BJ (cell line): ENCODE measurements around the gene MAP1LC3A. TPM values are rescaled to one million over a fixed set of nuclear protein-coding genes. Genes with fewer than 3 reads are reported as not detected.

Experiments
- CTCF ChIA-PET: fragments of 350-600 bp; formaldehyde crosslinking; extraction: SDS; loops from one replicate; lab custom pipeline; 2021; ENCODE audit warnings: antibody characterized with exemption, inconsistent platforms; lab: Yijun Ruan, JAX
- POLR2A ChIA-PET: fragments of 300-600 bp; sonication (Branson Sonifier 250); formaldehyde crosslinking; extraction: SDS; loops from one replicate; lab custom pipeline; 2021; ENCODE audit warnings: antibody characterized with exemption; lab: Charles Lee
- DNase-seq: peaks from one replicate; pipeline ENCODE4 v3.0.0-alpha.2; 2011; ENCODE audit warnings: low read depth
- H3K27me3 ChIP-seq: 2 replicates; pipeline ENCODE4 v1.6.0; 2011; ENCODE audit warnings: low read length; ENCODE audit not compliant: control insufficient read depth, insufficient read depth
- H3K36me3 ChIP-seq: 2 replicates; pipeline ENCODE4 v1.5.1; 2011; ENCODE audit warnings: low read length; ENCODE audit not compliant: control insufficient read depth, insufficient read depth
- H3K4me3 ChIP-seq: 2 replicates; pipeline ENCODE4 v1.5.1; 2011; ENCODE audit warnings: low read depth, mild to moderate bottlenecking, control low read depth, low read length
- polyA plus RNA-seq: library from polyadenylated mRNA; depleted of rRNA; stranded (reverse); fragments of >200 nt; gene quantifications from 2 replicates; pipeline ENCODE4 v1.2.3, GENCODE V29; 2011
- TF ChIP-seq, protein P1 (sequence below): IDR thresholded peaks from 2 replicates; pipeline ENCODE4 v1.5.1; 2011; ENCODE audit warnings: low read depth, mild to moderate bottlenecking, control low read depth, inconsistent platforms, low read length, moderate library complexity; ENCODE audit not compliant: insufficient read depth

Gene MAP1LC3A
- polyA plus RNA-seq, 1 experiment, result 33.7 TPM

DNA sequence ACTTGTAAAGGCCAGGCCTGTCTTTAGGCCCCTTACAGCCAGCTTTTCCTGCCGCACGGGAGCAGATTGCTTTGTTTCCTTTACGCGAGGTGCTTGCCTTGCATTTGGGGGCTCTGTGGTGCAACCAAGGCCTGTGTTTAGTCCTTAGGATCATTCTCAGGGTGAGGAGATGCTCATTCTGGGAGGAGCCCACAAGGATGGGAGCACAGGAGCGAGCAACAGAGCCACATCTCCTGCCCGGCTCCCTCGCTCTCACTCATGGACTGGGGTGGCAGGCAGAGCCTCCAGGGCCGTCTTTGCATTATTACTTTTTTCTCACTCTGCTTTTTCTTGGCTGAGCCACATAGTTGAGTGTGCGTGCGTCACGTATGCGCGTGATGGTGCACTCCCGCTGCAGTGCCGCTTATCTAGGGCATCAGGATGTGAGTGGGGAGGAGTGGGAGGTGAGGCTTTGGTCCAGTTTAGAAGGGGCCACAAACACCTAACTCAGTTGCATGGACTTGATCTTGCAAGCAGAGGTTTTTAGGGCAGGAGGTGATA, 23.1 kb upstream of the MAP1LC3A start:
- no peaks in the 10 kb centered on the region for H3K27me3 ChIP-seq
- TF ChIP-seq, protein P1, sequence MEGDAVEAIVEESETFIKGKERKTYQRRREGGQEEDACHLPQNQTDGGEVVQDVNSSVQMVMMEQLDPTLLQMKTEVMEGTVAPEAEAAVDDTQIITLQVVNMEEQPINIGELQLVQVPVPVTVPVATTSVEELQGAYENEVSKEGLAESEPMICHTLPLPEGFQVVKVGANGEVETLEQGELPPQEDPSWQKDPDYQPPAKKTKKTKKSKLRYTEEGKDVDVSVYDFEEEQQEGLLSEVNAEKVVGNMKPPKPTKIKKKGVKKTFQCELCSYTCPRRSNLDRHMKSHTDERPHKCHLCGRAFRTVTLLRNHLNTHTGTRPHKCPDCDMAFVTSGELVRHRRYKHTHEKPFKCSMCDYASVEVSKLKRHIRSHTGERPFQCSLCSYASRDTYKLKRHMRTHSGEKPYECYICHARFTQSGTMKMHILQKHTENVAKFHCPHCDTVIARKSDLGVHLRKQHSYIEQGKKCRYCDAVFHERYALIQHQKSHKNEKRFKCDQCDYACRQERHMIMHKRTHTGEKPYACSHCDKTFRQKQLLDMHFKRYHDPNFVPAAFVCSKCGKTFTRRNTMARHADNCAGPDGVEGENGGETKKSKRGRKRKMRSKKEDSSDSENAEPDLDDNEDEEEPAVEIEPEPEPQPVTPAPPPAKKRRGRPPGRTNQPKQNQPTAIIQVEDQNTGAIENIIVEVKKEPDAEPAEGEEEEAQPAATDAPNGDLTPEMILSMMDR, result no peak
- POLR2A ChIA-PET, result no interaction called here
- CTCF ChIA-PET, result interaction anchor here (0.9 kb wide), 1 partner anchor 224 kb away, joined by 4 read pairs; no protein-coding TSS in a partner anchor
- no peak overlapping the region for H3K4me3 ChIP-seq
- peaks cover 51% of the 10 kb centered on the region for H3K36me3 ChIP-seq
- DNase-seq, result no peak

DNA sequence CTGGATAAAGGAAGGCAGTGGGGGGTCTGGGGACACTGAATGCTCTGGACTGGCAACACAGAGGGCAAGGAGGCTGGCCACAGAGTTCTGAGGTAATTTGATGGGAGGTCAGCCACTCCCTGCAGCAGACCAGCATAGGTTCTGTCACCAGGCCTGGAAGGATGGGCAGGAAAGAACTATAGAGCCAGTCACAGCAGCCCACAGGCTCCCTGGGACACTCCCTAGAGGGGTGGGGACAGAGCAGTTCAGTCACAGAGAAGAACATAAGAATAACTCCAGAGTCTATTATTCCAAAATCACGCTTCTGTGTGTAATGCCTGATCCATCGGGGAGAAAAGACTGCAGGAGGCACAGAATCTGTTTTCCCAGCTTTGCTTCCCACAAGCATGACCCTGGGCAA, 22.7 kb upstream of the MAP1LC3A start:
- peaks cover 53% of the 10 kb centered on the region for H3K36me3 ChIP-seq
- TF ChIP-seq, protein P1, result no peak

DNA sequence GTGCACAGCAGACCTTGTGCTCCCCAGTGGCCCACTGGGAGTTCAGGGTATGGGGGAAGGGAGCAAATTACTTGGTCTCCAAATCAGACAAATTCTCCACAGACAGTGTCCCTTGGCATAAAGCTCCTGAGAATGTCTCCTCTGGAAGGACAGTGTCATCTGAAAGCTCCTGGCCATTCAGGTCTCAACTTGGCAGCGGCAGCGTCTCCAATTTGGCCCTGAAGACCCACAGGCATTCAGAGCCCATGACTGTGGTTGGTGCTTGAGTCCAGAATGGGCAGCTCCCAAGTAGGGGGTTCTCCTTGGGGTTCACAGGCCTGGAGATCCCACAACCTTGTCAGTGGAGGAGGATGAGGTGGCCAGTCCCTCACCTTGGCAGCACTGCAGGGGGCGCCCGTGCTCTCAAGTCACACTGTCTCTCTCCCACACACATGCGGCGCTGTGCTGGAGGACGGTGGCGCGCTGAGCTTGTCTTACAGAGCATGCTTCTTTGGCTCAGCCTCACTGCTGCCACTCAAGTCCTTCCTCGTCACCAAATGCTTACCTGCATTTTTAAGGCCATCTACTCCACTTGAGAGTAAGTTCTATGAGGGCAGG, 21.6 kb upstream of the MAP1LC3A start:
- DNase-seq, result no peak
- Histone ChIP-seq H3K36me3 (peaks cover 53% of the 10 kb centered on the region), H3K27me3 (no peaks in the 10 kb centered on the region), H3K4me3 (no peak overlapping the region)
- ChIA-PET CTCF (interaction anchor here (0.7 to 1.8 kb wide), 3 partner anchors 224 to 297 kb away, joined by 3 to 5 read pairs (median 3); no protein-coding TSS in a partner anchor), POLR2A (no interaction called here)
- TF ChIP-seq, protein P1, result peak; percentile 47

More for the DNA sequence above, 22.7 kb upstream of the MAP1LC3A start:
- no peak for DNase-seq
- Histone ChIP-seq H3K27me3 (no peaks in the 10 kb centered on the region), H3K4me3 (no peak overlapping the region)
- ChIA-PET POLR2A (no interaction called here), CTCF (interaction anchor here (1.2 to 1.8 kb wide), 2 partner anchors 223 to 225 kb away, joined by 3 to 5 read pairs; no protein-coding TSS in a partner anchor)

DNA sequence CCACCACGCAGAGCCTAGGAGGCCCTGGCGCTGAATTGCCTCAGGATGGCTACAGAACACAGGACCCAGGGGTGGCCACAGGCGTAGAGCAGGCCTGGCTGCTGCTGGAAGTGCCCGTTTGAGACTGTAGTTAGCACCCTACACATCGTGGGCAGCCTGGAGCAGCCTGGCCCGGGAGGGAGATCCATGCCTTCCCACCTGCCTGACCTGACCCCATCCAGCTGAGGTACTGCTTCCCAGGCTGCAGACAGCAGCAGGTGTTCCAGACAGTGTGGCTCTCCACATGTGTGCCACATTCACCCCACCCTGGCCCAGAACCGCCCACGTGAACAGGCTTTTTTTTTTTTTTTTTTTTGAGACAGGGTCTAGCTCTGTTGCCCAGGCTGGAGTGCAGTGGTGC, 20.9 kb upstream of the MAP1LC3A start:
- Histone ChIP-seq H3K36me3 (peaks cover 49% of the 10 kb centered on the region), H3K27me3 (no peaks in the 10 kb centered on the region), H3K4me3 (no peak overlapping the region)
- CTCF ChIA-PET, result interaction anchor here (0.7 to 4.0 kb wide), 12 partner anchors 7 to 296 kb away, joined by 3 to 23 read pairs (median 6); partner anchors contain the start of genes DYNLRB1 and MAP1LC3A
- POLR2A ChIA-PET, result no interaction called here
- DNase-seq, result no peak
- TF ChIP-seq, protein P1, result no peak

DNA sequence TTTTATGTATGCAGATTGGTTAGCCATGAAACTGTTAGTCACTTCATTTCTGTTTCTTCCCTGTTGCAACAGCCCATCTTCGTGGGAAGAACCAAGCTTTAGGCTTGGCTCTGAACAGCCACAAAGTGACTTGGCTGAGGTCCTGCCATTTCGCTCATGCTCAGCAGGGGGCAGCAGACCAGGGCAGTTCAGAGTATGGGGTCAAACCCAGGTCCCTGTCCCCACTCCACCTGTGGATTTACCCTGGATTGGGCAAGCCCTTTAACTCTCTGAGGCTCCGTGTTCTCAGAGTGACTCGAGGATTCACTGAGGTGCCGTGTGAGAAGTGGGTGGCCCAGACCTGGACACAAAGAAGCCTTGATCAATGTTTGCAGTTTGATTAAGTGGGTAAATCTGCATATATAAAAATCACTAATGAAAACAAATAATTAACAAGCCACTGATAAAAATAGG, 19.8 kb upstream of the MAP1LC3A start:
- H3K27me3 ChIP-seq, result no peaks in the 10 kb centered on the region
- peaks cover 44% of the 10 kb centered on the region for H3K36me3 ChIP-seq
- TF ChIP-seq, protein P1, result peak; percentile 89
- ChIA-PET POLR2A (no interaction called here), CTCF (interaction anchor here (0.6 to 4.0 kb wide), 23 partner anchors 8 to 348 kb away, joined by 3 to 23 read pairs (median 4); partner anchors contain the start of genes MAP1LC3A and PIGU)
- H3K4me3 ChIP-seq, result no peak overlapping the region
- no peak for DNase-seq
